Fibroblast of villous mesenchyme (primary cell): ENCODE results near the gene CCDC148. TPM values are rescaled to one million over a fixed set of nuclear protein-coding genes. Genes with fewer than 3 reads are reported as not detected.

ENCODE experiments used
- DNase-seq: peaks from one replicate; pipeline ENCODE4 v3.0.0-alpha.2; 2010; ENCODE audit warnings: low read depth
- H3K4me3 ChIP-seq: 2 replicates; pipeline ENCODE4 v1.5.1; 2011; ENCODE audit warnings: low read depth, mild to moderate bottlenecking, low read length
- CTCF ChIP-seq: IDR thresholded peaks from 2 replicates; pipeline ENCODE4 v1.5.1; 2012; ENCODE audit warnings: low read depth, mild to moderate bottlenecking, low read length; ENCODE audit not compliant: insufficient read depth
- total RNA-seq: library from RNA; depleted of rRNA; stranded (reverse); fragments of >200 nt; gene quantifications from 2 replicates; pipeline ENCODE4 v1.2.3, GENCODE V29; 2012

CCDC148 gene
- total RNA-seq, 1 donor = 2.6 TPM

- DNase-seq = no peak
- no peak overlapping the region for H3K4me3 ChIP-seq
- TF ChIP-seq CTCF = no peak
Measured at GRCh38 chr2:158405341-158405740, 51.2 kb downstream of the CCDC148 start.

- H3K4me3 ChIP-seq = no peak overlapping the region
- no peak for DNase-seq
Measured at GRCh38 chr2:158403237-158403636, 53.3 kb downstream of the CCDC148 start.

GRCh38 chr2:158402665-158403064, 53.9 kb downstream of the CCDC148 start:
- DNase-seq = no peak
- no peak overlapping the region for H3K4me3 ChIP-seq
- TF ChIP-seq CTCF = no peak

More at GRCh38 chr2:158403237-158403636, 53.3 kb downstream of the CCDC148 start:
- TF ChIP-seq CTCF = no peak

- TF ChIP-seq CTCF = no peak
- no peak overlapping the region for H3K4me3 ChIP-seq
- DNase-seq = no peak
Measured at GRCh38 chr2:158395166-158395565, 61.4 kb downstream of the CCDC148 start.

GRCh38 chr2:158394453-158394852, 62.1 kb downstream of the CCDC148 start:
- TF ChIP-seq CTCF = no peak
- H3K4me3 ChIP-seq = no peak overlapping the region
- no peak for DNase-seq

- no peak overlapping the region for H3K4me3 ChIP-seq
- no peak for TF ChIP-seq CTCF
- DNase-seq = no peak
Measured at GRCh38 chr2:158393886-158394285, 62.7 kb downstream of the CCDC148 start.

GRCh38 chr2:158392687-158393086, 63.9 kb downstream of the CCDC148 start:
- DNase-seq = no peak
- H3K4me3 ChIP-seq = no peak overlapping the region
- TF ChIP-seq CTCF = no peak
